NT2/D1 (cell line): ENCODE measurements around the gene GLI1.

ENCODE experiments used
- SUZ12 ChIP-seq: IDR thresholded peaks from 2 replicates; pipeline ENCODE4 v1.6.1; 2011; ENCODE audit not compliant: insufficient read length, insufficient read depth; ENCODE audit errors: extremely low read depth
- YY1 ChIP-seq: IDR thresholded peaks from 2 replicates; pipeline ENCODE4 v1.6.1; 2011; ENCODE audit not compliant: insufficient read length, insufficient read depth
- ZNF274 ChIP-seq: IDR thresholded peaks from 2 replicates; pipeline ENCODE4 v1.6.1; 2011; ENCODE audit warnings: mild to moderate bottlenecking, low read depth, low read length

DNA sequence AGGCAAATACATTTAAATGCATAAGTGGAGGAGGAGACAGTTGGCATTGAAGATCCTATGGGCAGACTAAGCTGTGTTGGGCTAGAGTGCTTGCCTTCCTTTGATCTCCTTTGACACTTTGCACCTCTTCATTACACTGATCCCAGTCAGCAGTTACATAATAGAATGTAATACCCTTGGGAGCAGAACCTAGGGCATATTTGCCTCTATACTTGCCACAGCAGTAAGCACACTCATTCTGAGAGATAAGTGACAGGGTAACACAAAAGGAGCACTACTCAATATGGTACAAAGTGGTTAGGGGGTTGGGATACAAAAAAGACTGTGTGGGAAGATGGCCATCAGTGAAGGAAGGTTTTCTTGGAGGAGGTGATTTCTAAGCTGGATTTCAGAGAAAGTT, 37.2 kb downstream of the GLI1 start:
- TF ChIP-seq YY1 = no peak
- no peak for TF ChIP-seq SUZ12
- no peak for TF ChIP-seq ZNF274
